ENCODE measurements around the gene IL21.
"Not testable (repeated sequence)": the region's sequence is repeated elsewhere in the genome, so short reads cannot be mapped to it uniquely, and the experiment has no call there.

Gene IL21

GRCh38 chr4:122656583-122656982, 35.7 kb upstream of the IL21 start:
- not testable (repeated sequence) for H3K9ac ChIP-seq (ENCODE audit: low read depth, low read length); H3K9me3 ChIP-seq (ENCODE audit: control insufficient read depth, insufficient read depth, low read length); H3K4me1 ChIP-seq (ENCODE audit: insufficient read depth, low read length); H3K36me3 ChIP-seq (ENCODE audit: insufficient read depth, low read length)

- Histone ChIP-seq H3K4me1 (ENCODE audit: insufficient read depth, low read length) (no peaks in the 10 kb centered on the region), H3K9ac (ENCODE audit: low read depth, low read length) (no peak overlapping the region), H3K9me3 (ENCODE audit: control insufficient read depth, insufficient read depth, low read length) (no peaks in the 10 kb centered on the region), H3K36me3 (ENCODE audit: insufficient read depth, low read length) (no peaks in the 10 kb centered on the region)
Observed at GRCh38 chr4:122652379-122652778, 31.5 kb upstream of the IL21 start.

- H3K9ac ChIP-seq (ENCODE audit: low read depth, low read length): no peak overlapping the region
- no peaks in the 10 kb centered on the region for H3K9me3 ChIP-seq (ENCODE audit: control insufficient read depth, insufficient read depth, low read length)
- no peaks in the 10 kb centered on the region for H3K36me3 ChIP-seq (ENCODE audit: insufficient read depth, low read length)
- no peaks in the 10 kb centered on the region for H3K4me1 ChIP-seq (ENCODE audit: insufficient read depth, low read length)
Observed at GRCh38 chr4:122650148-122650547, 29.3 kb upstream of the IL21 start.

- Histone ChIP-seq H3K36me3 (ENCODE audit: insufficient read depth, low read length) (no peaks in the 10 kb centered on the region), H3K9ac (ENCODE audit: low read depth, low read length) (no peak overlapping the region), H3K4me1 (ENCODE audit: insufficient read depth, low read length) (no peaks in the 10 kb centered on the region), H3K9me3 (ENCODE audit: control insufficient read depth, insufficient read depth, low read length) (no peaks in the 10 kb centered on the region)
Observed at GRCh38 chr4:122647656-122648055, 26.8 kb upstream of the IL21 start.

- Histone ChIP-seq H3K36me3 (ENCODE audit: insufficient read depth, low read length) (no peaks in the 10 kb centered on the region), H3K4me1 (ENCODE audit: insufficient read depth, low read length) (peaks cover 7% of the 10 kb centered on the region; the same call in 1 of the 2 replicates), H3K9me3 (ENCODE audit: control insufficient read depth, insufficient read depth, low read length) (no peaks in the 10 kb centered on the region), H3K9ac (ENCODE audit: low read depth, low read length) (no peak overlapping the region)
Observed at GRCh38 chr4:122643257-122643656, 22.4 kb upstream of the IL21 start.

GRCh38 chr4:122639181-122639580, 18.3 kb upstream of the IL21 start:
- Histone ChIP-seq H3K9me3 (ENCODE audit: control insufficient read depth, insufficient read depth, low read length) (no peaks in the 10 kb centered on the region), H3K4me1 (ENCODE audit: insufficient read depth, low read length) (peaks cover 7% of the 10 kb centered on the region; the same call in 1 of the 2 replicates), H3K36me3 (ENCODE audit: insufficient read depth, low read length) (no peaks in the 10 kb centered on the region), H3K9ac (ENCODE audit: low read depth, low read length) (no peak overlapping the region)

GRCh38 chr4:122636697-122637096, 15.8 kb upstream of the IL21 start:
- H3K9ac ChIP-seq (ENCODE audit: low read depth, low read length): no peak overlapping the region
- no peaks in the 10 kb centered on the region for H3K9me3 ChIP-seq (ENCODE audit: control insufficient read depth, insufficient read depth, low read length)
- no peaks in the 10 kb centered on the region for H3K36me3 ChIP-seq (ENCODE audit: insufficient read depth, low read length)
- H3K4me1 ChIP-seq (ENCODE audit: insufficient read depth, low read length): peaks cover 7% of the 10 kb centered on the region; the same call in 1 of the 2 replicates

- Histone ChIP-seq H3K9ac (ENCODE audit: low read depth, low read length) (no peak overlapping the region), H3K4me1 (ENCODE audit: insufficient read depth, low read length) (peaks cover 7% of the 10 kb centered on the region; the same call in 1 of the 2 replicates), H3K9me3 (ENCODE audit: control insufficient read depth, insufficient read depth, low read length) (no peaks in the 10 kb centered on the region)
Observed at GRCh38 chr4:122635205-122635604, 14.3 kb upstream of the IL21 start.

GRCh38 chr4:122633211-122633610, 12.3 kb upstream of the IL21 start:
- Histone ChIP-seq H3K9ac (ENCODE audit: low read depth, low read length) (no peak overlapping the region), H3K4me1 (ENCODE audit: insufficient read depth, low read length) (no peaks in the 10 kb centered on the region; the same call in 1 of the 2 replicates), H3K9me3 (ENCODE audit: control insufficient read depth, insufficient read depth, low read length) (no peaks in the 10 kb centered on the region), H3K36me3 (ENCODE audit: insufficient read depth, low read length) (no peaks in the 10 kb centered on the region)

More at GRCh38 chr4:122635205-122635604, 14.3 kb upstream of the IL21 start:
- no peaks in the 10 kb centered on the region for H3K36me3 ChIP-seq (ENCODE audit: insufficient read depth, low read length)

- Histone ChIP-seq H3K4me1 (ENCODE audit: insufficient read depth, low read length) (no peaks in the 10 kb centered on the region), H3K36me3 (ENCODE audit: insufficient read depth, low read length) (no peaks in the 10 kb centered on the region), H3K9me3 (ENCODE audit: control insufficient read depth, insufficient read depth, low read length) (no peaks in the 10 kb centered on the region), H3K9ac (ENCODE audit: low read depth, low read length) (no peak overlapping the region)
Observed at GRCh38 chr4:122632396-122633143, 11.7 kb upstream of the IL21 start.

- Histone ChIP-seq H3K36me3 (ENCODE audit: insufficient read depth, low read length) (no peaks in the 10 kb centered on the region), H3K9ac (ENCODE audit: low read depth, low read length) (no peak overlapping the region), H3K9me3 (ENCODE audit: control insufficient read depth, insufficient read depth, low read length) (no peaks in the 10 kb centered on the region), H3K4me1 (ENCODE audit: insufficient read depth, low read length) (no peaks in the 10 kb centered on the region)
Observed at GRCh38 chr4:122625156-122625555, 4.3 kb upstream of the IL21 start.

- no peak overlapping the region for H3K9ac ChIP-seq (ENCODE audit: low read depth, low read length)
- H3K36me3 ChIP-seq (ENCODE audit: insufficient read depth, low read length): no peaks in the 10 kb centered on the region
Observed at GRCh38 chr4:122624205-122624604, 3.3 kb upstream of the IL21 start.

GRCh38 chr4:122623637-122624166, 2.8 kb upstream of the IL21 start:
- Histone ChIP-seq H3K4me1 (ENCODE audit: insufficient read depth, low read length) (no peaks in the 10 kb centered on the region), H3K9me3 (ENCODE audit: control insufficient read depth, insufficient read depth, low read length) (no peaks in the 10 kb centered on the region), H3K36me3 (ENCODE audit: insufficient read depth, low read length) (no peaks in the 10 kb centered on the region), H3K9ac (ENCODE audit: low read depth, low read length) (no peak overlapping the region)

More at GRCh38 chr4:122624205-122624604, 3.3 kb upstream of the IL21 start:
- no peaks in the 10 kb centered on the region for H3K9me3 ChIP-seq (ENCODE audit: control insufficient read depth, insufficient read depth, low read length)
- no peaks in the 10 kb centered on the region for H3K4me1 ChIP-seq (ENCODE audit: insufficient read depth, low read length)

GRCh38 chr4:122622400-122622799, 1.5 kb upstream of the IL21 start:
- H3K9me3 ChIP-seq (ENCODE audit: control insufficient read depth, insufficient read depth, low read length): no peaks in the 10 kb centered on the region
- no peaks in the 10 kb centered on the region for H3K36me3 ChIP-seq (ENCODE audit: insufficient read depth, low read length)
- H3K9ac ChIP-seq (ENCODE audit: low read depth, low read length): no peak overlapping the region
- H3K4me1 ChIP-seq (ENCODE audit: insufficient read depth, low read length): peaks cover 8% of the 10 kb centered on the region

- peaks cover 11% of the 10 kb centered on the region for H3K4me1 ChIP-seq (ENCODE audit: insufficient read depth, low read length)
- no peaks in the 10 kb centered on the region for H3K36me3 ChIP-seq (ENCODE audit: insufficient read depth, low read length)
- H3K9ac ChIP-seq (ENCODE audit: low read depth, low read length): no peak overlapping the region
- H3K9me3 ChIP-seq (ENCODE audit: control insufficient read depth, insufficient read depth, low read length): no peaks in the 10 kb centered on the region
Observed at GRCh38 chr4:122619611-122620010, 1.3 kb downstream of the IL21 start.
